Activated CD4-positive, alpha-beta T cell treated with anti-CD3 and anti-CD28 coated beads, Interleukin-2, amount 50 U/mL, for 4 hours (primary cell): ENCODE measurements around the gene MAP4K4.
"Not testable (repeated sequence)": the region's sequence is repeated elsewhere in the genome, so short reads cannot be mapped to it uniquely, and the experiment has no call there.

ENCODE experiments used
- DNase-seq, 2 experiments: peaks; one replicate each; pipeline ENCODE4 v3.0.0-alpha.2; 2020

Gene MAP4K4

GRCh38 chr2:101770726-101771125, 73.2 kb downstream of the MAP4K4 start:
- no peak for DNase-seq

- no peak for DNase-seq
These were observed 73.9 kb downstream of the MAP4K4 start for GRCh38 chr2:101771227-101771902.

GRCh38 chr2:101771910-101772321, 74.4 kb downstream of the MAP4K4 start:
- no peak for DNase-seq

GRCh38 chr2:101773137-101773536, 75.6 kb downstream of the MAP4K4 start:
- DNase-seq: no peak

GRCh38 chr2:101773961-101774360, 76.5 kb downstream of the MAP4K4 start:
- not testable (repeated sequence) for DNase-seq

- no peak for DNase-seq
These were observed 77.6 kb downstream of the MAP4K4 start for GRCh38 chr2:101775092-101775491.

- no peak for DNase-seq
These were observed 78.1 kb downstream of the MAP4K4 start for GRCh38 chr2:101775636-101776035.

GRCh38 chr2:101776172-101777043, 78.9 kb downstream of the MAP4K4 start:
- no peak for DNase-seq

GRCh38 chr2:101777337-101777736, 79.8 kb downstream of the MAP4K4 start:
- DNase-seq: no peak

GRCh38 chr2:101778102-101778501, 80.6 kb downstream of the MAP4K4 start:
- DNase-seq: no peak

GRCh38 chr2:101779190-101779589, 81.7 kb downstream of the MAP4K4 start:
- DNase-seq: no peak

- no peak for DNase-seq
These were observed 82.1 kb downstream of the MAP4K4 start for GRCh38 chr2:101779656-101780055.

GRCh38 chr2:101781326-101781725, 83.8 kb downstream of the MAP4K4 start:
- DNase-seq: no peak

- DNase-seq: no peak
These were observed 84.4 kb downstream of the MAP4K4 start for GRCh38 chr2:101781791-101782426.

- DNase-seq: no peak
These were observed 84.9 kb downstream of the MAP4K4 start for GRCh38 chr2:101782427-101782792.

GRCh38 chr2:101787097-101787496, 89.6 kb downstream of the MAP4K4 start:
- no peak for DNase-seq

GRCh38 chr2:101788565-101788964, 91.1 kb downstream of the MAP4K4 start:
- DNase-seq: no peak

GRCh38 chr2:101788995-101789970, 91.8 kb downstream of the MAP4K4 start:
- DNase-seq: no peak

- no peak for DNase-seq
These were observed 92.9 kb downstream of the MAP4K4 start for GRCh38 chr2:101790416-101790815.

- DNase-seq: no peak
These were observed 93.3 kb downstream of the MAP4K4 start for GRCh38 chr2:101790857-101791256.

- DNase-seq: no peak
These were observed 94.7 kb downstream of the MAP4K4 start for GRCh38 chr2:101792208-101792607.

- DNase-seq: no peak
These were observed 95.9 kb downstream of the MAP4K4 start for GRCh38 chr2:101793277-101793969.
